GM23338 (cell line): ENCODE results near the gene SYMPK. TPM values are rescaled to one million over a fixed set of nuclear protein-coding genes. Genes with fewer than 3 reads are reported as not detected.

ENCODE experiments used
- ATAC-seq: fragments of 200-7000 bp; cut with Tn5 transposase; 3 replicates; pipeline ENCODE4 v1.9.1; 2020
- DNase-seq: peaks from one replicate; pipeline ENCODE4 v3.0.0-alpha.2; 2015; ENCODE audit warnings: low spot score
- H2AFZ ChIP-seq: fragments of 200-600 bp; sonication (generic); 2 replicates; pipeline ENCODE4 v1.8.0; 2016; ENCODE audit warnings: antibody characterized with exemption, mild to moderate bottlenecking, moderate library complexity
- H3F3A ChIP-seq: fragments of 200-600 bp; sonication (generic); replicated peaks from 2 replicates; pipeline ENCODE4 v1.8.0; 2017; ENCODE audit warnings: antibody characterized with exemption, mixed run types, low read depth
- H3K27ac ChIP-seq: fragments of 200-600 bp; sonication (generic); 2 replicates; pipeline ENCODE4 v1.6.1; 2016; ENCODE audit warnings: low read depth
- H3K27me3 ChIP-seq: fragments of 200-600 bp; sonication (generic); 2 replicates; pipeline ENCODE4 v1.8.0; 2016; ENCODE audit warnings: mild to moderate bottlenecking, mixed run types, moderate library complexity; ENCODE audit not compliant: insufficient read depth
- H3K36me3 ChIP-seq: fragments of 200-600 bp; sonication (generic); 2 replicates; pipeline ENCODE4 v1.8.0; 2016; ENCODE audit warnings: mild to moderate bottlenecking; ENCODE audit not compliant: insufficient read depth
- H3K4me1 ChIP-seq: fragments of 200-600 bp; sonication (generic); 2 replicates; pipeline ENCODE4 v1.8.0; 2016; ENCODE audit warnings: mild to moderate bottlenecking, moderate library complexity; ENCODE audit not compliant: insufficient read depth
- H3K4me2 ChIP-seq: fragments of 200-600 bp; sonication (generic); 2 replicates; pipeline ENCODE4 v1.7.1; 2017; ENCODE audit warnings: mixed run types
- H3K4me3 ChIP-seq: fragments of 200-600 bp; sonication (generic); 2 replicates; pipeline ENCODE4 v1.6.1; 2016; ENCODE audit warnings: mixed run types
- H3K79me2 ChIP-seq: fragments of 200-600 bp; sonication (generic); replicated peaks from 2 replicates; pipeline ENCODE4 v1.8.0; 2017; ENCODE audit warnings: mild to moderate bottlenecking; ENCODE audit not compliant: insufficient read depth
- H3K9me2 ChIP-seq: fragments of 200-600 bp; sonication (generic); 2 replicates; pipeline ENCODE4 v1.8.0; 2017; ENCODE audit not compliant: insufficient read depth
- H4K20me1 ChIP-seq: fragments of 200-600 bp; sonication (generic); replicated peaks from 2 replicates; pipeline ENCODE4 v1.8.0; 2017; ENCODE audit warnings: mild to moderate bottlenecking; ENCODE audit not compliant: insufficient read depth
- H3K27ac Mint-ChIP-seq: 2 replicates; pipeline ENCODE4 v1.8.0; 2020; ENCODE audit warnings: inconsistent platforms, mild to moderate bottlenecking, moderate library complexity, mixed read lengths
- H3K27me3 Mint-ChIP-seq: 3 replicates; pipeline ENCODE4 v1.8.0; 2022; ENCODE audit warnings: low read depth, mild to moderate bottlenecking, moderate library complexity, mixed read lengths, inconsistent platforms; ENCODE audit not compliant: insufficient read depth, poor library complexity
- H3K36me3 Mint-ChIP-seq: 3 replicates; pipeline ENCODE4 v1.8.0; 2021; ENCODE audit warnings: low read depth, mild to moderate bottlenecking, inconsistent platforms, moderate library complexity, mixed read lengths
- H3K4me1 Mint-ChIP-seq: 3 replicates; pipeline ENCODE4 v1.8.0; 2020; ENCODE audit warnings: mild to moderate bottlenecking, inconsistent platforms, mixed read lengths
- H3K4me3 Mint-ChIP-seq: 3 replicates; pipeline ENCODE4 v1.8.0; 2021; ENCODE audit warnings: moderate library complexity, mild to moderate bottlenecking, inconsistent platforms, mixed read lengths
- H3K9me3 Mint-ChIP-seq: 3 replicates; pipeline ENCODE4 v1.8.0; 2020; ENCODE audit warnings: moderate library complexity, mild to moderate bottlenecking, inconsistent platforms, mixed read lengths
- CREB1 ChIP-seq: fragments of 250-450 bp; sonication (Bioruptor Pico); IDR thresholded peaks from 2 replicates; pipeline ENCODE4 v1.5.0; 2020; ENCODE audit warnings: low read depth, mild to moderate bottlenecking, moderate library complexity
- EZH2 ChIP-seq: fragments of 200-600 bp; sonication (generic); IDR thresholded peaks from one replicate; pipeline ENCODE4 v1.8.0; 2017; ENCODE audit warnings: antibody characterized with exemption, mild to moderate bottlenecking, low read depth; ENCODE audit not compliant: unreplicated experiment
- EZH2phosphoT487 ChIP-seq: fragments of 200-600 bp; sonication (generic); IDR thresholded peaks from one replicate; pipeline ENCODE4 v1.8.1; 2018; ENCODE audit warnings: antibody characterized with exemption; ENCODE audit not compliant: unreplicated experiment
- JUNB ChIP-seq: IDR thresholded peaks from one replicate; pipeline ENCODE4 v1.6.1; 2016; ENCODE audit warnings: antibody characterized with exemption; ENCODE audit not compliant: unreplicated experiment
- NANOG ChIP-seq: IDR thresholded peaks from 2 replicates; pipeline ENCODE4 v1.6.1; 2016; ENCODE audit warnings: antibody characterized with exemption, borderline replicate concordance
- POLR2AphosphoS5 ChIP-seq: IDR thresholded peaks from 2 replicates; pipeline ENCODE4 v1.6.1; 2016; ENCODE audit warnings: antibody characterized with exemption, low read depth
- STAT1 ChIP-seq: IDR thresholded peaks from one replicate; pipeline ENCODE4 v1.6.1; 2016; ENCODE audit warnings: antibody characterized with exemption; ENCODE audit not compliant: unreplicated experiment
- ZNF114 ChIP-seq: fragments of 250-450 bp; sonication (Bioruptor Pico); IDR thresholded peaks from 2 replicates; pipeline ENCODE4 v1.5.0; 2020; ENCODE audit warnings: mild to moderate bottlenecking, moderate library complexity
- ZNF331 ChIP-seq: fragments of 250-450 bp; sonication (Bioruptor Pico); IDR thresholded peaks from 2 replicates; pipeline ENCODE4 v1.5.0; 2020; ENCODE audit warnings: low read depth, mild to moderate bottlenecking, moderate library complexity
- polyA plus RNA-seq: library from polyadenylated mRNA; unstranded; fragments of >200 nt; fragmentation: Nextera tagmentation; extraction: Ambion mirVana; gene quantifications from 2 replicates; pipeline ENCODE4 v1.2.1, GENCODE V29; 2016
- total RNA-seq: library from RNA; depleted of rRNA; stranded (reverse); fragments of >200 nt; shearing (Covaris generic); gene quantifications from 2 replicates; pipeline ENCODE4 v1.2.3, GENCODE V29; 2014
- TF ChIP-seq, protein P1 (sequence below): IDR thresholded peaks from one replicate; pipeline ENCODE4 v1.6.1; 2018; ENCODE audit warnings: antibody characterized with exemption; ENCODE audit not compliant: unreplicated experiment
- TF ChIP-seq, protein P2 (sequence below): IDR thresholded peaks from 2 replicates; pipeline ENCODE4 v1.6.1; 2016; ENCODE audit warnings: antibody characterized with exemption
- TF ChIP-seq, protein P3 (sequence below), 2 experiments: fragments of 200-600 bp in 1 of 2; sonication (generic) in 1 of 2; conservative IDR thresholded peaks; 2 replicates each; pipeline versions ENCODE4 v1.5.1 to v1.6.1; 2016 to 2017; ENCODE audit warnings: antibody characterized with exemption in 2 of 2, low read depth in 2 of 2, mild to moderate bottlenecking in 2 of 2, moderate library complexity in 1 of 2
- TF ChIP-seq, protein P4 (sequence below): fragments of 250-450 bp; sonication (Bioruptor Pico); IDR thresholded peaks from 2 replicates; pipeline ENCODE4 v1.5.0; 2020; ENCODE audit warnings: mild to moderate bottlenecking, moderate library complexity

The SYMPK gene
- total and polyA plus RNA-seq, 2 experiments from 2014 or later = 36.8 to 82.1 TPM

DNA sequence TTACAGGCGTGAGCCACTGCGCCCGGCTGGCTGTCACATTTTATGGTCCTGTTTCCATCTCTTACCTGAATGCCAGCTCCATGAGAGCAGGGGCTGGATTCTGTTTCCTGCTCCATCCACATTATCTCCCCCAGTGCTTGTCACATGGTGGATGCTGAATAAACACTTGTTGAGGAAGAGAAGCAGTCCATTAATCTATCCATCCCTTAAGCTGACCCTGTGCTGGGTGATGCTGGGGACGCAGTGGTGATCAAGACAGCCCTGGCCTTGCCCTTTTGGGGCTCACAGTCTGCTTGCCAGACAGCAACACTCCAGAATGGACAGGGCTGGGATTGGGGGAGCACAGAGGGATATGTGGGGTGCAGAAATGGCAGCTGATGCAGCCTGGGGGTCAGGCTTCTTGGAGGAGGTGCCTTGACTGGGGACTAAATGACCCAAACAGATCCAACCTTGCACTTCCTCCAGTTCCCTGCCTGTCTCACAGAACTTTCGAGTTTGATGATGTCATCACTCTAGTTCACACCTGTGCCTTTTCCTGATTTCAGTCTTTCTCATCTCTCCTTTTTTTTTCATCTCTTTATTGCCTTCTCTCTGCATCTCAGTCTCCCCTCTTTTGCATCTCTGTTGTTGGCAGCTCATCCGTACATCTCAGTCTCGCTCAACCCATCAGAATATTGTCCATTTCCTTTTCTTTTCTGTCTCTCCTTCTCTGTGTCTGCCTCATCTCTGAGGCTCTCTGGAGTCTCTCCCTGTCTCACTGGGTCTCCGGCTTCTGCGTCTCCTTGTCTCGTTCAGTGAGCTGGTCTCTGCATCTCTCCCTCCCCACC lies 18.3 kb upstream of the SYMPK start:
- 0 out of 2 replicates have a peak, but pooled peaks cover 4% of the 10 kb centered on the region for H4K20me1 ChIP-seq
- DNase-seq (no peak), ATAC-seq (no peak)
- no peak overlapping the region for H2AFZ ChIP-seq
- 0 out of 2 replicates have a peak, but pooled peaks cover 5% of the 10 kb centered on the region for H3K79me2 ChIP-seq
- Mint-ChIP-seq H3K27me3 (peaks cover 27% of the 10 kb centered on the region), H3K36me3 (peaks cover 8% of the 10 kb centered on the region), H3K27ac (peak overlapping the region; percentile 5; the same call in 1 of the 2 replicates), H3K9me3 (peaks cover 2% of the 10 kb centered on the region; the same call in 1 of the 3 replicates), H3K4me1 (peaks cover 44% of the 10 kb centered on the region), H3K4me3 (peak overlapping the region; percentile 38; the same call in 2 of the 3 replicates)
- no peaks in the 10 kb centered on the region for H3K9me2 ChIP-seq
- TF ChIP-seq EZH2 = no peak
- TF ChIP-seq ZNF331 (CRISPR knock-in tag) = no peak
- no peak for TF ChIP-seq EZH2phosphoT487
- TF ChIP-seq, protein P1, sequence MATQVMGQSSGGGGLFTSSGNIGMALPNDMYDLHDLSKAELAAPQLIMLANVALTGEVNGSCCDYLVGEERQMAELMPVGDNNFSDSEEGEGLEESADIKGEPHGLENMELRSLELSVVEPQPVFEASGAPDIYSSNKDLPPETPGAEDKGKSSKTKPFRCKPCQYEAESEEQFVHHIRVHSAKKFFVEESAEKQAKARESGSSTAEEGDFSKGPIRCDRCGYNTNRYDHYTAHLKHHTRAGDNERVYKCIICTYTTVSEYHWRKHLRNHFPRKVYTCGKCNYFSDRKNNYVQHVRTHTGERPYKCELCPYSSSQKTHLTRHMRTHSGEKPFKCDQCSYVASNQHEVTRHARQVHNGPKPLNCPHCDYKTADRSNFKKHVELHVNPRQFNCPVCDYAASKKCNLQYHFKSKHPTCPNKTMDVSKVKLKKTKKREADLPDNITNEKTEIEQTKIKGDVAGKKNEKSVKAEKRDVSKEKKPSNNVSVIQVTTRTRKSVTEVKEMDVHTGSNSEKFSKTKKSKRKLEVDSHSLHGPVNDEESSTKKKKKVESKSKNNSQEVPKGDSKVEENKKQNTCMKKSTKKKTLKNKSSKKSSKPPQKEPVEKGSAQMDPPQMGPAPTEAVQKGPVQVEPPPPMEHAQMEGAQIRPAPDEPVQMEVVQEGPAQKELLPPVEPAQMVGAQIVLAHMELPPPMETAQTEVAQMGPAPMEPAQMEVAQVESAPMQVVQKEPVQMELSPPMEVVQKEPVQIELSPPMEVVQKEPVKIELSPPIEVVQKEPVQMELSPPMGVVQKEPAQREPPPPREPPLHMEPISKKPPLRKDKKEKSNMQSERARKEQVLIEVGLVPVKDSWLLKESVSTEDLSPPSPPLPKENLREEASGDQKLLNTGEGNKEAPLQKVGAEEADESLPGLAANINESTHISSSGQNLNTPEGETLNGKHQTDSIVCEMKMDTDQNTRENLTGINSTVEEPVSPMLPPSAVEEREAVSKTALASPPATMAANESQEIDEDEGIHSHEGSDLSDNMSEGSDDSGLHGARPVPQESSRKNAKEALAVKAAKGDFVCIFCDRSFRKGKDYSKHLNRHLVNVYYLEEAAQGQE = no peak
- no peak for TF ChIP-seq JUNB
- no peak for TF ChIP-seq NANOG
- no peak for TF ChIP-seq STAT1
- no peak for TF ChIP-seq POLR2AphosphoS5
- TF ChIP-seq, protein P2, sequence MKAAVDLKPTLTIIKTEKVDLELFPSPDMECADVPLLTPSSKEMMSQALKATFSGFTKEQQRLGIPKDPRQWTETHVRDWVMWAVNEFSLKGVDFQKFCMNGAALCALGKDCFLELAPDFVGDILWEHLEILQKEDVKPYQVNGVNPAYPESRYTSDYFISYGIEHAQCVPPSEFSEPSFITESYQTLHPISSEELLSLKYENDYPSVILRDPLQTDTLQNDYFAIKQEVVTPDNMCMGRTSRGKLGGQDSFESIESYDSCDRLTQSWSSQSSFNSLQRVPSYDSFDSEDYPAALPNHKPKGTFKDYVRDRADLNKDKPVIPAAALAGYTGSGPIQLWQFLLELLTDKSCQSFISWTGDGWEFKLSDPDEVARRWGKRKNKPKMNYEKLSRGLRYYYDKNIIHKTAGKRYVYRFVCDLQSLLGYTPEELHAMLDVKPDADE = no peak
- no peak for TF ChIP-seq CREB1 (CRISPR knock-in tag)
- TF ChIP-seq, protein P3, sequence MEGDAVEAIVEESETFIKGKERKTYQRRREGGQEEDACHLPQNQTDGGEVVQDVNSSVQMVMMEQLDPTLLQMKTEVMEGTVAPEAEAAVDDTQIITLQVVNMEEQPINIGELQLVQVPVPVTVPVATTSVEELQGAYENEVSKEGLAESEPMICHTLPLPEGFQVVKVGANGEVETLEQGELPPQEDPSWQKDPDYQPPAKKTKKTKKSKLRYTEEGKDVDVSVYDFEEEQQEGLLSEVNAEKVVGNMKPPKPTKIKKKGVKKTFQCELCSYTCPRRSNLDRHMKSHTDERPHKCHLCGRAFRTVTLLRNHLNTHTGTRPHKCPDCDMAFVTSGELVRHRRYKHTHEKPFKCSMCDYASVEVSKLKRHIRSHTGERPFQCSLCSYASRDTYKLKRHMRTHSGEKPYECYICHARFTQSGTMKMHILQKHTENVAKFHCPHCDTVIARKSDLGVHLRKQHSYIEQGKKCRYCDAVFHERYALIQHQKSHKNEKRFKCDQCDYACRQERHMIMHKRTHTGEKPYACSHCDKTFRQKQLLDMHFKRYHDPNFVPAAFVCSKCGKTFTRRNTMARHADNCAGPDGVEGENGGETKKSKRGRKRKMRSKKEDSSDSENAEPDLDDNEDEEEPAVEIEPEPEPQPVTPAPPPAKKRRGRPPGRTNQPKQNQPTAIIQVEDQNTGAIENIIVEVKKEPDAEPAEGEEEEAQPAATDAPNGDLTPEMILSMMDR (conservative IDR thresholded peaks at IDR 0.05; ENCODE audit: low read depth in 2 of 2) = no peak
- TF ChIP-seq, protein P4, sequence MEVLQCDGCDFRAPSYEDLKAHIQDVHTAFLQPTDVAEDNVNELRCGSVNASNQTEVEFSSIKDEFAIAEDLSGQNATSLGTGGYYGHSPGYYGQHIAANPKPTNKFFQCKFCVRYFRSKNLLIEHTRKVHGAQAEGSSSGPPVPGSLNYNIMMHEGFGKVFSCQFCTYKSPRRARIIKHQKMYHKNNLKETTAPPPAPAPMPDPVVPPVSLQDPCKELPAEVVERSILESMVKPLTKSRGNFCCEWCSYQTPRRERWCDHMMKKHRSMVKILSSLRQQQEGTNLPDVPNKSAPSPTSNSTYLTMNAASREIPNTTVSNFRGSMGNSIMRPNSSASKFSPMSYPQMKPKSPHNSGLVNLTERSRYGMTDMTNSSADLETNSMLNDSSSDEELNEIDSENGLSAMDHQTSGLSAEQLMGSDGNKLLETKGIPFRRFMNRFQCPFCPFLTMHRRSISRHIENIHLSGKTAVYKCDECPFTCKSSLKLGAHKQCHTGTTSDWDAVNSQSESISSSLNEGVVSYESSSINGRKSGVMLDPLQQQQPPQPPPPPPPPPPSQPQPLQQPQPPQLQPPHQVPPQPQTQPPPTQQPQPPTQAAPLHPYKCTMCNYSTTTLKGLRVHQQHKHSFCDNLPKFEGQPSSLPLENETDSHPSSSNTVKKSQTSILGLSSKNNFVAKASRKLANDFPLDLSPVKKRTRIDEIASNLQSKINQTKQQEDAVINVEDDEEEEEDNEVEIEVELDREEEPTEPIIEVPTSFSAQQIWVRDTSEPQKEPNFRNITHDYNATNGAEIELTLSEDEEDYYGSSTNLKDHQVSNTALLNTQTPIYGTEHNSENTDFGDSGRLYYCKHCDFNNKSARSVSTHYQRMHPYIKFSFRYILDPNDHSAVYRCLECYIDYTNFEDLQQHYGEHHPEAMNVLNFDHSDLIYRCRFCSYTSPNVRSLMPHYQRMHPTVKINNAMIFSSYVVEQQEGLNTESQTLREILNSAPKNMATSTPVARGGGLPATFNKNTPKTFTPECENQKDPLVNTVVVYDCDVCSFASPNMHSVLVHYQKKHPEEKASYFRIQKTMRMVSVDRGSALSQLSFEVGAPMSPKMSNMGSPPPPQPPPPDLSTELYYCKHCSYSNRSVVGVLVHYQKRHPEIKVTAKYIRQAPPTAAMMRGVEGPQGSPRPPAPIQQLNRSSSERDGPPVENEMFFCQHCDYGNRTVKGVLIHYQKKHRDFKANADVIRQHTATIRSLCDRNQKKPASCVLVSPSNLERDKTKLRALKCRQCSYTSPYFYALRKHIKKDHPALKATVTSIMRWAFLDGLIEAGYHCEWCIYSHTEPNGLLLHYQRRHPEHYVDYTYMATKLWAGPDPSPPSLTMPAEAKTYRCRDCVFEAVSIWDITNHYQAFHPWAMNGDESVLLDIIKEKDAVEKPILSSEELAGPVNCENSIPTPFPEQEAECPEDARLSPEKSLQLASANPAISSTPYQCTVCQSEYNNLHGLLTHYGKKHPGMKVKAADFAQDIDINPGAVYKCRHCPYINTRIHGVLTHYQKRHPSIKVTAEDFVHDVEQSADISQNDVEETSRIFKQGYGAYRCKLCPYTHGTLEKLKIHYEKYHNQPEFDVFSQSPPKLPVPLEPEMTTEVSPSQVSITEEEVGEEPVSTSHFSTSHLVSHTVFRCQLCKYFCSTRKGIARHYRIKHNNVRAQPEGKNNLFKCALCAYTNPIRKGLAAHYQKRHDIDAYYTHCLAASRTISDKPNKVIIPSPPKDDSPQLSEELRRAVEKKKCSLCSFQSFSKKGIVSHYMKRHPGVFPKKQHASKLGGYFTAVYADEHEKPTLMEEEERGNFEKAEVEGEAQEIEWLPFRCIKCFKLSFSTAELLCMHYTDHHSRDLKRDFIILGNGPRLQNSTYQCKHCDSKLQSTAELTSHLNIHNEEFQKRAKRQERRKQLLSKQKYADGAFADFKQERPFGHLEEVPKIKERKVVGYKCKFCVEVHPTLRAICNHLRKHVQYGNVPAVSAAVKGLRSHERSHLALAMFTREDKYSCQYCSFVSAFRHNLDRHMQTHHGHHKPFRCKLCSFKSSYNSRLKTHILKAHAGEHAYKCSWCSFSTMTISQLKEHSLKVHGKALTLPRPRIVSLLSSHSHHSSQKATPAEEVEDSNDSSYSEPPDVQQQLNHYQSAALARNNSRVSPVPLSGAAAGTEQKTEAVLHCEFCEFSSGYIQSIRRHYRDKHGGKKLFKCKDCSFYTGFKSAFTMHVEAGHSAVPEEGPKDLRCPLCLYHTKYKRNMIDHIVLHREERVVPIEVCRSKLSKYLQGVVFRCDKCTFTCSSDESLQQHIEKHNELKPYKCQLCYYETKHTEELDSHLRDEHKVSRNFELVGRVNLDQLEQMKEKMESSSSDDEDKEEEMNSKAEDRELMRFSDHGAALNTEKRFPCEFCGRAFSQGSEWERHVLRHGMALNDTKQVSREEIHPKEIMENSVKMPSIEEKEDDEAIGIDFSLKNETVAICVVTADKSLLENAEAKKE (CRISPR knock-in tag) = no peak
- no peak for TF ChIP-seq ZNF114
- H3K27ac ChIP-seq = peak overlapping the region; percentile 90
- H3K27me3 ChIP-seq = no peaks in the 10 kb centered on the region
- peak overlapping the region; percentile 66 for H3K4me3 ChIP-seq
- H3K4me1 ChIP-seq = peaks cover 28% of the 10 kb centered on the region
- peak overlapping the region; percentile 97 for H3K4me2 ChIP-seq
- no peaks in the 10 kb centered on the region for H3K36me3 ChIP-seq
- H3F3A ChIP-seq = peaks cover 18% of the 10 kb centered on the region; the same call in 1 of the 2 replicates
